Panc1 (cell line): Measurements from ENCODE around the gene KHDC4.

Experiments
- POLR2AphosphoS5 ChIP-seq: IDR thresholded peaks from 2 replicates; pipeline ENCODE4 v1.6.1; 2012; ENCODE audit warnings: mild to moderate bottlenecking, low read depth, low read length, moderate library complexity
- TF ChIP-seq, protein P1 (sequence below): fragments of 450-650 bp; IDR thresholded peaks from 2 replicates; pipeline ENCODE4 v1.5.1; 2017; ENCODE audit warnings: mild to moderate bottlenecking
- TF ChIP-seq, protein P2 (sequence below), 2 experiments: IDR thresholded peaks; 2 replicates each; pipeline ENCODE4 v1.6.1; 2011 to 2012; ENCODE audit warnings: low read depth in 2 of 2, control low read depth in 1 of 2, low read length in 1 of 2, mild to moderate bottlenecking in 1 of 2, moderate library complexity in 1 of 2; ENCODE audit not compliant: insufficient read depth in 1 of 2

DNA sequence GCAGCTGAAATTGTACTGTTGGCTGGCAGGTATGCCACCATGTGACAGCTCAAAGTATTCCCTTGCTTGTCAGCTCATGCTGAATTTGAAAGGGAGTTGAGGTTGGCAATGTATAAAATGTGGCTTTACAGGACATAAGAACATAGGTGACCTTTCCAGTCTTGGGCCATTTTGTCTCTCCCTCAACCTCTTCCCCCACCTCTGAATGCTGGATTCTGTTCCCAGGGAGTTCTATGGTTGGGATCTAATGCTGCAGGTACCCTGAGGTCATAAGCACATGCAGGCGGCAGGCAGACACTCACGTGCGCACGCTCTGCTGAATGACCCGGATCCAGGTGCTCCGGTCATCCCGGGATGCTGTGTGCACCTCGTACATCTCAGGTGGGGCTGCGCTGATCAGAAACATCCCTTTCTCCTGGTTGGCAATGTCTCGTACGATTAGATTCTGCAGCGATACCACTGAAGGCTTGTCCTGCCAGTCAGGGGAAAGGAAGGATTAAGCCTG lies 23.2 kb upstream of the KHDC4 start:
- TF ChIP-seq, protein P1, sequence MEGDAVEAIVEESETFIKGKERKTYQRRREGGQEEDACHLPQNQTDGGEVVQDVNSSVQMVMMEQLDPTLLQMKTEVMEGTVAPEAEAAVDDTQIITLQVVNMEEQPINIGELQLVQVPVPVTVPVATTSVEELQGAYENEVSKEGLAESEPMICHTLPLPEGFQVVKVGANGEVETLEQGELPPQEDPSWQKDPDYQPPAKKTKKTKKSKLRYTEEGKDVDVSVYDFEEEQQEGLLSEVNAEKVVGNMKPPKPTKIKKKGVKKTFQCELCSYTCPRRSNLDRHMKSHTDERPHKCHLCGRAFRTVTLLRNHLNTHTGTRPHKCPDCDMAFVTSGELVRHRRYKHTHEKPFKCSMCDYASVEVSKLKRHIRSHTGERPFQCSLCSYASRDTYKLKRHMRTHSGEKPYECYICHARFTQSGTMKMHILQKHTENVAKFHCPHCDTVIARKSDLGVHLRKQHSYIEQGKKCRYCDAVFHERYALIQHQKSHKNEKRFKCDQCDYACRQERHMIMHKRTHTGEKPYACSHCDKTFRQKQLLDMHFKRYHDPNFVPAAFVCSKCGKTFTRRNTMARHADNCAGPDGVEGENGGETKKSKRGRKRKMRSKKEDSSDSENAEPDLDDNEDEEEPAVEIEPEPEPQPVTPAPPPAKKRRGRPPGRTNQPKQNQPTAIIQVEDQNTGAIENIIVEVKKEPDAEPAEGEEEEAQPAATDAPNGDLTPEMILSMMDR, result no peak
- no peak for TF ChIP-seq POLR2AphosphoS5
- TF ChIP-seq, protein P2, sequence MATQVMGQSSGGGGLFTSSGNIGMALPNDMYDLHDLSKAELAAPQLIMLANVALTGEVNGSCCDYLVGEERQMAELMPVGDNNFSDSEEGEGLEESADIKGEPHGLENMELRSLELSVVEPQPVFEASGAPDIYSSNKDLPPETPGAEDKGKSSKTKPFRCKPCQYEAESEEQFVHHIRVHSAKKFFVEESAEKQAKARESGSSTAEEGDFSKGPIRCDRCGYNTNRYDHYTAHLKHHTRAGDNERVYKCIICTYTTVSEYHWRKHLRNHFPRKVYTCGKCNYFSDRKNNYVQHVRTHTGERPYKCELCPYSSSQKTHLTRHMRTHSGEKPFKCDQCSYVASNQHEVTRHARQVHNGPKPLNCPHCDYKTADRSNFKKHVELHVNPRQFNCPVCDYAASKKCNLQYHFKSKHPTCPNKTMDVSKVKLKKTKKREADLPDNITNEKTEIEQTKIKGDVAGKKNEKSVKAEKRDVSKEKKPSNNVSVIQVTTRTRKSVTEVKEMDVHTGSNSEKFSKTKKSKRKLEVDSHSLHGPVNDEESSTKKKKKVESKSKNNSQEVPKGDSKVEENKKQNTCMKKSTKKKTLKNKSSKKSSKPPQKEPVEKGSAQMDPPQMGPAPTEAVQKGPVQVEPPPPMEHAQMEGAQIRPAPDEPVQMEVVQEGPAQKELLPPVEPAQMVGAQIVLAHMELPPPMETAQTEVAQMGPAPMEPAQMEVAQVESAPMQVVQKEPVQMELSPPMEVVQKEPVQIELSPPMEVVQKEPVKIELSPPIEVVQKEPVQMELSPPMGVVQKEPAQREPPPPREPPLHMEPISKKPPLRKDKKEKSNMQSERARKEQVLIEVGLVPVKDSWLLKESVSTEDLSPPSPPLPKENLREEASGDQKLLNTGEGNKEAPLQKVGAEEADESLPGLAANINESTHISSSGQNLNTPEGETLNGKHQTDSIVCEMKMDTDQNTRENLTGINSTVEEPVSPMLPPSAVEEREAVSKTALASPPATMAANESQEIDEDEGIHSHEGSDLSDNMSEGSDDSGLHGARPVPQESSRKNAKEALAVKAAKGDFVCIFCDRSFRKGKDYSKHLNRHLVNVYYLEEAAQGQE (IDR thresholded peaks at IDR 0.05; ENCODE audit: insufficient read depth in 1 of 2, low read depth in 2 of 2, low read length in 1 of 2), result no peak
